Activated CD8-positive, alpha-beta T cell treated with anti-CD3 and anti-CD28 coated beads for 36 hours (primary cell): ENCODE results near the gene PIK3R1. TPM values are rescaled to one million over a fixed set of nuclear protein-coding genes. Genes with fewer than 3 reads are reported as not detected.

Experiments
- ATAC-seq: fragments of 200-7000 bp; cut with Tn5 transposase; one replicate; pipeline ENCODE4 v1.10.0; 2021; ENCODE audit warnings: mild to moderate bottlenecking, moderate library complexity
- CTCF ChIA-PET: fragments of 350-600 bp; sonication (Branson Sonifier 250); formaldehyde crosslinking; loops from one replicate; lab custom pipeline; 2021; ENCODE audit warnings: antibody characterized with exemption; lab: Charles Lee
- POLR2A ChIA-PET: fragments of 350-600 bp; sonication (Branson Sonifier 250); formaldehyde crosslinking; loops from one replicate; lab custom pipeline; 2021; ENCODE audit warnings: antibody characterized with exemption; lab: Charles Lee
- DNase-seq: peaks from one replicate; pipeline ENCODE4 v3.0.0-alpha.2; 2020
- H3K27ac Mint-ChIP-seq: one replicate; pipeline ENCODE4 v1.8.0; 2021; ENCODE audit warnings: mild to moderate bottlenecking, mixed read lengths
- H3K27me3 Mint-ChIP-seq: one replicate; pipeline ENCODE4 v1.8.0; 2021; ENCODE audit warnings: mixed read lengths
- H3K36me3 Mint-ChIP-seq: one replicate; pipeline ENCODE4 v1.8.0; 2021; ENCODE audit warnings: low read depth, mixed read lengths
- H3K4me1 Mint-ChIP-seq: one replicate; pipeline ENCODE4 v1.8.0; 2021; ENCODE audit warnings: low read depth, mixed read lengths
- H3K4me3 Mint-ChIP-seq: one replicate; pipeline ENCODE4 v1.8.0; 2021; ENCODE audit warnings: mild to moderate bottlenecking, moderate library complexity, mixed read lengths
- H3K9me3 Mint-ChIP-seq: one replicate; pipeline ENCODE4 v1.8.0; 2021; ENCODE audit warnings: mixed read lengths
- CTCF ChIP-seq: fragments of 200-600 bp; IDR thresholded peaks from one replicate; pipeline ENCODE4 v1.8.0; 2022; ENCODE audit warnings: antibody characterized with exemption, mild to moderate bottlenecking
- intact Hi-C: fragments of 100-400 bp; cut with micrococcal nuclease; formaldehyde crosslinking; loops from one replicate; pipeline ENCODE4 v1.10.0; 2022
- total RNA-seq, 2 experiments: library from RNA; stranded (reverse); gene quantifications; one replicate each; pipeline ENCODE4 v1.2.3, GENCODE V29; 2021

The PIK3R1 gene
- total RNA-seq, 2 experiments from 2014 or later: 55.4 to 57.6 TPM

- Mint-ChIP-seq H3K27ac (no peak overlapping the region), H3K4me1 (peaks cover 26% of the 10 kb centered on the region), H3K36me3 (peaks cover 9% of the 10 kb centered on the region), H3K27me3 (no peaks in the 10 kb centered on the region), H3K4me3 (no peak overlapping the region), H3K9me3 (no peaks in the 10 kb centered on the region)
- ChIA-PET POLR2A (no interaction called here), CTCF (no interaction called here)
- no peak for DNase-seq
- ATAC-seq: no peak
- intact Hi-C loops: no loop called here
- no peak for TF ChIP-seq CTCF
Measured at GRCh38 chr5:68306361-68307014, 90.9 kb downstream of the PIK3R1 start.

GRCh38 chr5:68313336-68313735, 97.8 kb downstream of the PIK3R1 start:
- Mint-ChIP-seq H3K27me3 (no peaks in the 10 kb centered on the region), H3K4me3 (no peak overlapping the region), H3K36me3 (no peaks in the 10 kb centered on the region), H3K4me1 (peaks cover 11% of the 10 kb centered on the region), H3K9me3 (no peaks in the 10 kb centered on the region), H3K27ac (no peak overlapping the region)
- CTCF ChIA-PET: interaction anchor here (1.0 kb wide), 1 partner anchor 27 kb away, joined by 3 read pairs; no protein-coding TSS in a partner anchor
- DNase-seq: no peak
- TF ChIP-seq CTCF: no peak
- ATAC-seq: no peak
- POLR2A ChIA-PET: interaction anchor here (1.5 kb wide), 1 partner anchor 10 kb away, joined by 3 read pairs; no protein-coding TSS in a partner anchor
- intact Hi-C loops: no loop called here

GRCh38 chr5:68314465-68314864, 98.9 kb downstream of the PIK3R1 start:
- no peak overlapping the region for H3K4me3 Mint-ChIP-seq
- intact Hi-C loops: no loop called here
- no peaks in the 10 kb centered on the region for H3K36me3 Mint-ChIP-seq
- DNase-seq: no peak
- no peaks in the 10 kb centered on the region for H3K9me3 Mint-ChIP-seq
- no peak for TF ChIP-seq CTCF
- no peak for ATAC-seq
- ChIA-PET POLR2A (no interaction called here), CTCF (no interaction called here)
- peaks cover 11% of the 10 kb centered on the region for H3K4me1 Mint-ChIP-seq
- H3K27ac Mint-ChIP-seq: no peak overlapping the region
- no peaks in the 10 kb centered on the region for H3K27me3 Mint-ChIP-seq

GRCh38 chr5:68315679-68316271, 100.2 kb downstream of the PIK3R1 start:
- Mint-ChIP-seq H3K36me3 (no peaks in the 10 kb centered on the region), H3K4me3 (no peak overlapping the region), H3K9me3 (no peaks in the 10 kb centered on the region), H3K4me1 (peaks cover 11% of the 10 kb centered on the region), H3K27ac (peak overlapping the region; percentile 39), H3K27me3 (no peaks in the 10 kb centered on the region)
- TF ChIP-seq CTCF: no peak
- intact Hi-C loops: no loop called here
- ChIA-PET POLR2A (interaction anchor here (1.1 kb wide), 1 partner anchor 91 kb away, joined by 6 read pairs; no protein-coding TSS in a partner anchor), CTCF (no interaction called here)
- DNase-seq (peak; percentile 69), ATAC-seq (peak; percentile 99)

GRCh38 chr5:68316469-68316868, 100.9 kb downstream of the PIK3R1 start:
- H3K36me3 Mint-ChIP-seq: no peaks in the 10 kb centered on the region
- H3K4me3 Mint-ChIP-seq: no peak overlapping the region
- TF ChIP-seq CTCF: no peak
- DNase-seq (no peak), ATAC-seq (no peak)
- H3K27ac Mint-ChIP-seq: no peak overlapping the region
- H3K27me3 Mint-ChIP-seq: no peaks in the 10 kb centered on the region
- peaks cover 11% of the 10 kb centered on the region for H3K4me1 Mint-ChIP-seq
- CTCF ChIA-PET: no interaction called here
- intact Hi-C loops: no loop called here
- POLR2A ChIA-PET: no interaction called here
- no peaks in the 10 kb centered on the region for H3K9me3 Mint-ChIP-seq
